Fibroblast of lung (primary cell): ENCODE results near the gene POP7. TPM values are rescaled to one million over a fixed set of nuclear protein-coding genes. Genes with fewer than 3 reads are reported as not detected.

Source experiments
- DNase-seq, 2 donors: peaks; one replicate each; pipeline versions ENCODE4 v3.0.0 to v3.0.0-alpha.2; 2010; ENCODE audit warnings: low read depth in 2 of 2
- H2AFZ ChIP-seq: 2 replicates; pipeline ENCODE4 v1.5.1; 2012; ENCODE audit warnings: low read length, control low read depth, inconsistent platforms
- H3K27ac ChIP-seq: 2 replicates; pipeline ENCODE4 v1.5.1; 2011; ENCODE audit warnings: low read length, control low read depth; ENCODE audit not compliant: insufficient read depth
- H3K27me3 ChIP-seq: 2 replicates; pipeline ENCODE4 v1.5.1; 2011; ENCODE audit warnings: mild to moderate bottlenecking, low read length; ENCODE audit not compliant: control insufficient read depth, insufficient read depth
- H3K36me3 ChIP-seq: 2 replicates; pipeline ENCODE4 v1.5.1; 2011; ENCODE audit warnings: low read length; ENCODE audit not compliant: control insufficient read depth, insufficient read depth
- H3K4me1 ChIP-seq: 2 replicates; pipeline ENCODE4 v1.5.1; 2011; ENCODE audit warnings: low read length; ENCODE audit not compliant: control insufficient read depth, insufficient read depth; ENCODE audit errors: extremely low read depth
- H3K4me2 ChIP-seq: 2 replicates; pipeline ENCODE4 v1.5.1; 2011; ENCODE audit warnings: low read length, control low read depth; ENCODE audit not compliant: insufficient read depth; ENCODE audit errors: extremely low read depth
- H3K4me3 ChIP-seq, 4 experiments: fragments of 200-600 bp in 1 of 4; sonication (generic) in 1 of 4; replicated peaks in 1 of 4; 2 replicates each; pipeline ENCODE4 v1.5.1; 2011 to 2016; ENCODE audit warnings: low read length in 4 of 4, low read depth in 3 of 4, mild to moderate bottlenecking in 3 of 4, control low read depth in 2 of 4, inconsistent platforms in 1 of 4, mixed read lengths in 1 of 4; ENCODE audit not compliant: insufficient read depth in 1 of 4; ENCODE audit errors: control extremely low read depth in 1 of 4
- H3K79me2 ChIP-seq: 2 replicates; pipeline ENCODE4 v1.5.1; 2012; ENCODE audit warnings: mild to moderate bottlenecking, low read length, inconsistent platforms; ENCODE audit not compliant: control insufficient read depth, insufficient read depth
- H3K9ac ChIP-seq: 2 replicates; pipeline ENCODE4 v1.5.1; 2011; ENCODE audit warnings: mild to moderate bottlenecking, low read length, control low read depth; ENCODE audit not compliant: insufficient read depth
- H3K9me3 ChIP-seq: 2 replicates; pipeline ENCODE4 v1.5.1; 2012; ENCODE audit warnings: low read depth, low read length; ENCODE audit not compliant: control insufficient read depth, insufficient read depth
- H4K20me1 ChIP-seq: 2 replicates; pipeline ENCODE4 v1.5.1; 2011; ENCODE audit warnings: low read length; ENCODE audit not compliant: control insufficient read depth, insufficient read depth; ENCODE audit errors: extremely low read depth
- CTCF ChIP-seq, 2 donors: IDR thresholded peaks in 1 of 2; conservative IDR thresholded peaks in 1 of 2; 1 replicate in 1 of 2; 2 replicates in 1 of 2; pipeline ENCODE4 v1.5.1; 2011 to 2012; ENCODE audit warnings: low read length in 2 of 2, control low read depth in 1 of 2, inconsistent platforms in 1 of 2, low read depth in 1 of 2, mild to moderate bottlenecking in 1 of 2
- EZH2 ChIP-seq: IDR thresholded peaks from 2 replicates; pipeline ENCODE4 v1.5.1; 2012; ENCODE audit warnings: low read length, control low read depth, mild to moderate bottlenecking; ENCODE audit errors: missing control alignments
- polyA plus RNA-seq, 2 donors: library from polyadenylated mRNA; depleted of rRNA in 1 of 2; stranded (reverse) in 1 of 2; unstranded in 1 of 2; fragments of >200 nt; gene quantifications; 2 replicates each; pipeline ENCODE4 v1.2.1, GENCODE V29; 2011 to 2012; ENCODE audit warnings: missing spikeins in 1 of 2
- total RNA-seq: library from RNA; depleted of rRNA; stranded (reverse); fragments of >200 nt; gene quantifications from 2 replicates; pipeline ENCODE4 v1.2.1, GENCODE V29; 2014

The POP7 gene
- total and polyA plus RNA-seq, 2 donors (not counting 1 experiment from before 2014, with no cell fraction given), result 19.4 to 31.9 TPM

- Histone ChIP-seq H2AFZ (no peak overlapping the region), H3K79me2 (no peaks in the 10 kb centered on the region), H3K4me3 (peak overlapping the region in 1 of 4 experiments; percentile 25), H3K27ac (no peak overlapping the region), H3K9me3 (no peaks in the 10 kb centered on the region), H3K9ac (no peak overlapping the region), H3K4me2 (peak overlapping the region; percentile 25), H4K20me1 (no peaks in the 10 kb centered on the region), H3K4me1 (no peaks in the 10 kb centered on the region), H3K27me3 (peaks cover 41% of the 10 kb centered on the region), H3K36me3 (no peaks in the 10 kb centered on the region)
- no peak for DNase-seq
- TF ChIP-seq CTCF (conservative IDR thresholded peaks at IDR 0.05 in 1 of 2, IDR thresholded peaks at IDR 0.05 in 1 of 2; ENCODE audit: low read depth in 1 of 2, low read length in 2 of 2) (no peak), EZH2 (peak; percentile 97)
Measured at GRCh38 chr7:100720671-100721504, 15.0 kb downstream of the POP7 start.

GRCh38 chr7:100721505-100721812 lies 15.5 kb downstream of the POP7 start:
- no peaks in the 10 kb centered on the region for H4K20me1 ChIP-seq
- no peaks in the 10 kb centered on the region for H3K36me3 ChIP-seq
- H3K9me3 ChIP-seq, result no peaks in the 10 kb centered on the region
- H3K4me2 ChIP-seq, result no peak overlapping the region
- H3K4me1 ChIP-seq, result peaks cover 4% of the 10 kb centered on the region
- H3K27me3 ChIP-seq, result peaks cover 41% of the 10 kb centered on the region
- peak; percentile 64 for TF ChIP-seq EZH2
- TF ChIP-seq CTCF (conservative IDR thresholded peaks at IDR 0.05 in 1 of 2, IDR thresholded peaks at IDR 0.05 in 1 of 2; ENCODE audit: low read depth in 1 of 2, low read length in 2 of 2), result no peak
- H3K4me3 ChIP-seq, result no peak overlapping the region
- no peak overlapping the region for H3K9ac ChIP-seq
- no peak for DNase-seq
- no peak overlapping the region for H3K27ac ChIP-seq
- no peak overlapping the region for H2AFZ ChIP-seq
- H3K79me2 ChIP-seq, result no peaks in the 10 kb centered on the region

GRCh38 chr7:100722480-100723212 lies 16.7 kb downstream of the POP7 start:
- no peak overlapping the region for H3K27ac ChIP-seq
- H3K4me3 ChIP-seq, result no peak overlapping the region
- H3K79me2 ChIP-seq, result no peaks in the 10 kb centered on the region
- H4K20me1 ChIP-seq, result no peaks in the 10 kb centered on the region
- H3K4me2 ChIP-seq, result no peak overlapping the region
- H3K36me3 ChIP-seq, result no peaks in the 10 kb centered on the region
- H2AFZ ChIP-seq, result no peak overlapping the region
- H3K4me1 ChIP-seq, result peaks cover 4% of the 10 kb centered on the region
- peaks cover 41% of the 10 kb centered on the region for H3K27me3 ChIP-seq
- H3K9ac ChIP-seq, result no peak overlapping the region
- no peaks in the 10 kb centered on the region for H3K9me3 ChIP-seq
- no peak for DNase-seq
- TF ChIP-seq CTCF (conservative IDR thresholded peaks at IDR 0.05 in 1 of 2, IDR thresholded peaks at IDR 0.05 in 1 of 2; ENCODE audit: low read depth in 1 of 2, low read length in 2 of 2), result no peak
- TF ChIP-seq EZH2, result peak; percentile 54
